Activated CD8-positive, alpha-beta memory T cell treated with anti-CD3 and anti-CD28 coated beads for 4 hours (primary cell): ENCODE measurements around the gene FGD4.
"Not testable (repeated sequence)": the region's sequence is repeated elsewhere in the genome, so short reads cannot be mapped to it uniquely, and the experiment has no call there.

Experiments
- DNase-seq, 2 donors: peaks; one replicate each; pipeline ENCODE4 v3.0.0-alpha.2; 2020; ENCODE audit warnings: low read depth in 2 of 2

FGD4 gene

DNA sequence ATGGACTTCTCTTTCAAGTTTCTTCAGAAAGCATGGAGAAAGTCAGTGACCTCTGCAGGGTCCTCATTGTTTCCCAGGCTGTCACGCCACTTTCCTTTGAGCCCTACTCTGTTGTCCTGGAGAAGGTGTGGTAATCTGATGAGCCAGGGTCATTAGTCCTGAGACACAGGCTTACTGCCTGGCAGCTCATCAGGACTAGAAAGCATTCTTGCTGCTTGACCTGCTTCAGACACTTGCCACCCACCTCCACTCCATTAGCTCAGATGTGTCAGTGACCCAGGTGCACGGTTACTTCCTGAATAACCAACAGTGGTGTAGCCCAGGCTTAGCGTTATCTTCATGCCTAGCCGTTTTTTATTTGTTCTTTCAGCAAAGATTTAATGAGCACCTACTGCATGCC is 93.9 kb downstream of the FGD4 start:
- DNase-seq = no peak

DNA sequence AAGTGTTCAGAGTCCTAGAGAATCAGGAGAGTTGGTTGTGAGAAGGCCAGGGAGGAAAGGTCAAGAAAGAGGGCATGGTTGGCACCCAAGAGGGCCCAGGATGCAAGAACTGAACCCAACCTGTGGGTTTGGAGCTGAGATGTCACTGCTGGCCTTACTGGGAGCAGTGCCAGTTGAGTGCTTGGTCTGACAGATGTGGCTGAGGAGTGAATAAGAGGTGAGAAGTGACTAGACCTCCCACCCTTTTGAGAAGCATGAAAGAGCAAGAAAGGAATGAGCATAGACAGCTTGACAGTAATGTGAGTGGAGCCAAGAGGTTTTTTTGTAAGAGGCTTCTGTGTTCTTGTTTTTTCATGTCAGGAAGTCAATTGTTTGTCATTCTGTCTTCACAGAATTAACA is 95.3 kb downstream of the FGD4 start:
- DNase-seq = no peak

DNA sequence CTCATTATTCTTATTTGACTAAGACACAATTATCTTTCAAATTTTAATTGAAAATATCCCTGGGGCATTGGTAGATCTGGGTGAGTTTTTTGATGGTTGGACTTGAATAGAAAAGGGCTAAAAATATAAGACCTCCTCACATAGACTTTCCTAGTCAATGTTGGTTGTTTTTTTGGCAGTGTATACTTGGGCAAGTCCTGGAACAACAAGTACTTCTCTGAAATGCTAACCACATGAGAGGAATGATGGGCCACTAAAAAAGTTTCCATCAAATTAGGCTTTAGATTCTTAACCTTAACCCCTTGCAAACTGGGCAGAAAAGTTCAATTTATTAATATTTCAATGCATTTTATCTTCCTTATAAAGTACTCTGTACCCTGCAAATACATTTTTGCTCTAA is 97.6 kb downstream of the FGD4 start:
- no peak for DNase-seq

DNA sequence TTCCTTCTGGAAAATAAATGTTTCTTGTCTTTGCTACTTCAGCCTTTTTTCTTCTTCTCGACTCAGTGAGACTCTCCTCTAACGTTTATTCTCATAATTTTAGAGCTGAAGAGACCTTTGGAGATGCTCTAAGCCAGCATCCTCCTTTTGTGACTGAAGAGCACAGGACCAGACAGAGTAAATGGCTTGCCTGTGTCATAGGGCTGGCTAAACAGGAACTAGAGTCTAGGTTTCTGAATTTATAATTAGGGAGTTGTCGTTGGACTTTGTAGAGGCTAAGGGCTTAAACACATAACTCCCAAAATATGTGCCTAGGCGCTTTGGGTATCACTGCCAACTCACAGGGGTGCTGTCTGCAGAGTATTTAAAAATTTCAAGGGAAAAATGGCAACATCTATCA is 98.5 kb downstream of the FGD4 start:
- DNase-seq = no peak

DNA sequence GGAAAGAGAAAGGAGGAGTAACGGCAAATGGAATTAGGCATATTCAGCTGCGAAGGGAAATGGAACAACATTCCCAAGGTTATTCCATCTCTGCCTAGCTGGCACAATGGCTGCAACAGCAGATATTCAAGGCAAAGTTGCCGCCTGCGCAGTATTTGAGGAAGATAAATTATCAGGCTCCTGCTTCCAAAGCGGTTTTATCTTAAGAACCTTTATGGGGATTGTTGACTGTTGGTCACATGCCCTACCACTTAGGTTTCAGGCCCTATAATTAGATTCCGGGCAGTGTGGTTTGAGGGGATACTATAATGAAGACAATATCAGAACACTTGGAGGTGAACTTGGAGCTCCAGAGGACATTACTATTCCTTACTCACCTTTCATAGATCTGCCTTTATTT is 99.7 kb downstream of the FGD4 start:
- DNase-seq = no peak

DNA sequence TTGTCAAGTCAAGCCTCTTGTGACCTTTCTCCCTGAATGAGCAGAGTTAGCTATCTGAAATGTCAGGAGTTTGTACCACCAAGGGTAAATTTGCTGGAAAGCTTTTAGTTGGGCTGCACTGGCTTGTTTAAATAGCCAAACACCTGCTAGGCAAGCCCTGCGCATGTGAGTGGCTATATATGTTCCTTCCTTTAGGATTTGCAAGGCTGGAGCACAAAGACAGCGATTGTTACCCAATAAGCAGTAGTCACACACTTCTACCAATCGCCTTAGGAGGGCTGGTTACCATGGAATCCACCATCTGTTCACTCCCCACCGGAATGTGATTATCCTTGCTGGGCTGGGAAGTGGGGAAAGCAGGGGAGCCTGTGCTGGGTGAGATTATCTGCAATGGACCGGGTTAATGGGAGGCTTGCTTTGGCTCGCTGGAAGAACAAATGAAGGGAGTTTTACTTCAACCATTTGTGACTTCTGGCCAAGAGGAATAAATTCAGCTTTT is 102.5 kb downstream of the FGD4 start:
- no peak for DNase-seq

DNA sequence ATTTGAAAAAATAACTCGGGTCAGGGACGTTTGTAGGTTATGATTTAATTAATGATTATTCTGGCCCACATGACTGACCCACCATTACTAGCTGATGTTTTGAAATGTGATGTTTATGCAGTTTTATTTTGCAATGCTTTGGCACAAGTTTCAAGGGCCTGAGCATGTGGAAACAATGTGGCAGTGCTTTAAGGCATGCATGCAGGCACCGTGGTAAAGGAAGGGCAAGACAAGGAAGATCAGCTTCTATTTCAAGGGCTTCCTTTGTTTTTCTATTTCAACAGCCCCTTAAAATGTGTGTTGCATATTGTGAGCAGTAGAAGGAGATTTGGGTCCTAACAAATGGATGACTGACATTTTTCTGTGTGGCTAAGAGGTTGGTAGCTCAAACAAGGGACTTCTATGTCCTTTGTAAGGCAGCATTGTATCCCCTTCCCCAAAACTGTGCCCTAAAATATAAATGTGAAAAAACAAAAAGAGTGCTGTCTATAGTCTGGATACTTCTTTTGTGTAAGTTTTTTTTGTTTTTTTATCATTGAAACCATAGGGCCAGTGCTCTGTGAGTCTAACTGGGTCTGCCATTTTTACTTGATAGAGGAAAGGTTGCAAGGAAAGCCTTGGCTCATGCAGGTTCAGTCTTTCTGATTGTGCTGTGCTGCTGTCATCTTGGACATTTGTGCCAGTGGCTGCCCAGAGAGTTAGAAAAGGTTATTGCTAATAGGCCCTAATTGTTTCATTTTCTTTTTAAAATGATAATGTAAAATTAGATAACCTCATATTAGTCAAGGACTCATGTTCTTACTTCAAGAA is 103.5 kb downstream of the FGD4 start:
- no peak for DNase-seq

DNA sequence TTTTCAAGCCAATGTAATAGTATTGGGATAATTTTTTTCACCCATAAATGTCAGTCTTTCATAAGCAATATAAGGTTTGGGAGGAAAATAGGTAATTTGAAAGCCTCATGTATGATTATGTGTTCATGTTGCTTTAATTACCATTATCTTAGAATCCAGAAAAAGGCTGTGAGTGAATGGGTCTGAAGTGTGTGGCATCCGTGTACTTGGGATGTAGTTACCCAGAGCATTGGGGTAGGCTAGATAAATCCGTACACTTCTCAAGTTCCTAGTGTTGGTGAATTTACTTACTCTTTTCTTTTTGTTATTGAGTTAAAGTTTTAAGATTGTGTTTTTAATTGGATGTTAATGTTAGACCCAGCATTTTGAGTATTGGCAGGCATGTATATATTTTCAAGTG is 104.4 kb downstream of the FGD4 start:
- no peak for DNase-seq

DNA sequence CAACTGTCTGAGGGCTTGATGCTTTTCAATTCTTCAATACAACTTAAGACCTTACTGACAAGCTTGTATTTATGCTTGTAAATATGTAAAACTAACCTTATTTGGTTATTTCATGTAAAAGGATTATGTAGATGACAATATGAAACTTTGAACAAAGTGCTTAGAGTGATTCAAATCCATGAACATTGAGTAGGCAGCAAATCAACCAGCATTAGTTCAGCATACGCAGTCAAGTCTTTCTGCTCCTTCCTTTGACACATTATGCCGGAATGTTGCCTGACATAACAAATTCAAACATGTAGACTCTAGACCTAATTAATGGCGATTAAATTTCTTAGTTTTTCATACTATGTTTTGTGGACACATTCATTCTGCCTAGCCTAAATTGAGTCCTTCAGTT is 105.2 kb downstream of the FGD4 start:
- no peak for DNase-seq

DNA sequence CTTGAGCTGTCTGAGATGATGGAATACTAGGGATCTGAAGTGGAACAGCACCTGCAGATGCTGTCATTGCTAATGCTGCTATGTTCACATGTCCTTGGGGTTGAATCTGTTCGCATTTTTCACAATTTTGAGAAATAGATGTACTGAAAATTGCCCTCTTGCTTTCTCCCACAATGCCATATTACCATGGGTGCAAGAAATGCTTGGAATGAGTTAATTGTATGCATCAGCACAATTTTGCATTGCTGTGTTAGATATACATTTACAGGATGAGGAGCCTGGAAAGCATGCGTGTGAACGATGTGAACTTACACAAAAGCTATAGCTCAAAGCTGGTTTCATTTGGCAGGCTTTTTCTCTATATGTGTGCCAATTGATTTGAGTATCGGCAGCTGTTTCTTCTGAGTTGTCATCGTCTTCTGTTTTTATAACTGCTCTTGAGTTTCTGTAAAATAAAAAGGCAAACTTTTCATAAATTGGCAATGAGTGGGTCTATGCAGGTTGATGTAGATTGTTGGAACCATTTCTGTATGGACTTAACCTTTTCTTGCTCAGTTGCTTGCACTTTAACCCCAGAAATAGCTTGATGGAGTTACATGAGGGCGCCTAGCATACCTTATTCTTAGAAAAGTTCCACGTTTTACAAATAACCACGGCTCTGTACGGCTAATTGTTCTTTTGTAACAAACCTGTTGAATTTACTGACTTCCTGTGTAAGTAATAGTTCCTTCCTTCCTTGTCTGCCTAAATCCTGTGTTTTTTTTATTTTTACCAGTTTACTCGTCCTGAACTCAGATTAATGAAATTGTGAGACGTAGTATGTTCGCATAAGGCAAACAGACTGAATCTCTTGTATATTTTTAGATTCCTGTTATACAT is 105.9 kb downstream of the FGD4 start:
- DNase-seq = no peak

DNA sequence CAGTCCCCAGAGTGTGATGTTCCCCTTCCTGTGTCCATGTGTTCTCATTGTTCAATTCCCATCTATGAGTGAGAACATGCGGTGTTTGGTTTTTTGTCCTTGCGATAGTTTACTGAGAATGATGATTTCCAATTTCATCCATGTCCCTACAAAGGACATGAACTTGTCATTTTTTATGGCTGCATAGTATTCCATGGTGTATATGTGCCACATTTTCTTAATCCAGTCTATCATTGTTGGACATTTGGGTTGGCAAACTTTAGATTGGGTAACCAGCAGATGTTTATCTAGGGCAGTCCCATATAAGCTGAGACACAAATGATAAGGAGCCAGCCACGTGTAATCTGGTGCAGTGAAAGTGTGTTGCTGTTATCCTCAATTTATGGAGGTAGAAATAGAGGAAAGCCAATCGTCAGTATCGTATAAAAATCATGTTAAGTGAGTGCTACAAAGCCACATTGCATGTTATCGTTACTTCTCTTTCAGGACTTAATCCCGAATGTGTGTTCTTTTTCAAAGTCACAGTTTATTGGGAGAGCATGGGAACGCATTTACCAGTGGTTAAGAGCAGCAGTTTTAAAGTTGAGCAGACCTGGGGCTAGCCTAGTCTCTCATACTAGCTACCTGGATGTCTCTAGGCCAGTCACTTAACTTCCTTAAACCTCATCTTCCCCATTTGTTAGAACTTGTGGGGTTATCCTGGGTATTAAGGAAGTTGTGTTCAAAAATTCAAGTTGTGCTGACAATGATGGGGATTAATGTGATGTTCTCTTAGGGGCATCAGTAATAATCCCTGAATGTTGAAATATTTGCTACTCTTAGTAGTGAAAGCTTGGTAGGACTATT is 108.0 kb downstream of the FGD4 start:
- DNase-seq = not testable (repeated sequence)

DNA sequence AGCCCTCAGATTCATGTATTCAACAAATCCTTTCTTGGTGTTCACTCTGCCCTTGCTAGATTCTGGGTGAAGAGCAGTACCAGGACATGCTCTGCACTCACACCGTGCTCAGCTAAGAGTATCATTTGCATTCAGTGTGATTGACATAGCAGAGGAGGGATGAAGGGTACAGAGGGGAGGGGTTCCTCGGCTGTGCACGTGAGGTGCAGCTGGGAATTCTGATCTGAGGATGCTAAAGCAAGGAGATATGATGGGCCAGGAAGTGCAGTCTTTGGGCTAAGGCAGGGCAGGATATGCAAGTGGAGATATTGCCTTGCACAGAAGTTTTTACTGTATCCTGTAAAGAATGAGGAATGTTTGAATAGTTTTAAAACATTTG is 108.6 kb downstream of the FGD4 start:
- DNase-seq = no peak

DNA sequence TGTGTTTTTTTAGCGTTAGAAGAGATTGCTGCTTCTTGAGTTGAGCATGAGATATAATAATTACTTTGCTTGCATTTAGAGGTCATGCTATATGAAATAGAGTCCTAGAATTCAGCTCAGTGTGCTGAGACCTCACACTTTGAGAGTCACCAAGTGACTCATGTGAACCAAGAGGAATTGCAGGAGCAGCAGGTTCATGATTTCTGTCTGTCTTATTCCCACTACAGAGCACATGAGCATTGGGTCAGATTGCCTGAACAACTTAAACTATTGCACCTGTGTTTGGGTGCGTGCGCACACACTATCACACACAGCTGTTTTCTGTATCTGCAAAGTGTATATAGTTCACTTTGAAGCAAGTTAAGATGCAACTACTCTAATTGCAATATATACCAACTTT is 109.3 kb downstream of the FGD4 start:
- no peak for DNase-seq

DNA sequence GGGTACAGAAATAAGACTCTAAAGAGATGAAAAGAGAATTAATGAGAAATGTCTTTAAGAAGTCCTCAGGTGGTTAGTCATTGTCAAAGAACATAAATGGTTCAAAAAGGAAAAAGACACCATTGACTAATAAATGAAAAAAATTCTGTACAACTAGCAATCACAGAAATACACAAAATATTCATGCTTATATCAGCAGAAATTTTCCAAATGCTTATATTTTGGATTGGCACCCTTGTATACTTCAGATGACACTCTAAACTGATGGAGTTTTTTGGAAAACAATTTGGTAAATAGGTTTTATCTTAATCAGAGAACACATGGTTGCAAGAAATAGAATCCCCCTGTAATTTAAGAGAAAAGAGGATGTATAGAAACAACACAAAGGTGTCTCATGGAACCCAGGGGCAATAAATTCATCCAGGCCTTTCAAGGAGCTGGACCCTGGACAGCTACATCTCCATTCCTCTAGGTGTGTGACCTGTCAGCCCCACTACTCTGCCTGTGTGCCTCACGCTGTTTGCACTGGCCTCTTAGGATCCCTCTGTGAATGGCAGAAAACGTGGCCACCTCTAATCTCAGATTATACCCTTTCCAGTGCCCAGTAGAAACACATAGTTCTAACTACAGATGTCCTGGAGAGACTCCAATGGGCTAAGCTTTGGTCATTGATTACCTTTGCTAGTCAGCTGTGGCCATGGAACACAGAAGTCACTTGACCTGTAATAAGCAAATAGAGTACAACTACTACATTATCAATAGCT is 110.2 kb downstream of the FGD4 start:
- DNase-seq = no peak

DNA sequence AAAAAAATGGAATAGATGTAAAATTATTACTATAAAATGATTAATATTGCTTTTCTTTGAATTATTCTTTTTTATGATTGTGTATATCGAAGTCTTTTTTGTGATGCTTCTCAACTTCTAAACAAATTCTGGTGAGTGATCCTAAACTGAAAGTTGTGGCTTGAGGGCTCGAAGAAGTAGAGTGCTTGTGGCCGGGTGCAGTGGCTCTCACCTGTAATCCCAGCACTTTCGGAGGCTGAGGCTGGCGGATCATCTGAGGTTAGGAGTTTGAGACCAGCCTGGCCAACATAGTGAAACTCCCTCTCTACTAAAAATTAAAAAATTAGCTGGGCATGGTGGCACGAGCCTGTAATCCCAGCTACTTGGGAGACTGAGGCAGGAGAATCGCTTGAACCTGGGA is 112.6 kb downstream of the FGD4 start:
- DNase-seq = not testable (repeated sequence)

DNA sequence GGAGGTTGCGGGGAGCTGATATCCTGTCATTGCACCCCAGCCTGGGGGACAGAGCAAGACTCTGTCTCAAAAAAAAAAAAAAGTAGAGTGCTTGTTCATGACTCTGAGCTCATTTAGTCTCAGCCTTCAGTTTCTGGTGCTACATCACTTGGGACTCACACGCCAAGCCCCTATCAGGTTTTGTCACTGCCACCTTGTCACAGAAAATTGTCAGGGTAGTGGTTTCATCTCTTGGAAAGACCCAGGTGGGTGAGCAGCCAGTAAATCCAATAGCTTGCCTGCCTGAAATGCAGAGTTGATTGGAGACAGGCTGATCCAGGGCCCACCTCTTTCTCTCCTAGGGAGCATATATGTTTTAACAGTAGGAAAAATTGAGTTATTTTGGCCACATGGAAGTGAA is 113.0 kb downstream of the FGD4 start:
- no peak for DNase-seq

DNA sequence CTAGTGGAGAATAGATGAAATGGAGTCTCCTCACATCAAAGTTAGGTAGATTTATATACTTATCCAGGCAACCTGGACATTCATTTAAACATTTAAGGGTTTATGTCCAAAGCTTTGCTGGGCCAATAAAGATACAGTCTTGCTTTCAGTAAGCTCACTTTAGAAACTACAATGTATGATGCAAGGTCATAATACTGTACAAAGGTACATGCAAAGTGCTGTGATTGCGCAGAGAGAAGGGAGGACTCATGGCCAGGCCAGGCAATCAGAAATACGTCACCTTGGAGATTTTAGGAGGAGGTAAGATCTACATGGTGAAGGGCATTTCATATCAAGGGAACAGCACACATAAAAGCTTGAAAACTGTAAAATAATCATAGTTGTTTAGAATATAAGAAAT is 113.6 kb downstream of the FGD4 start:
- no peak for DNase-seq

DNA sequence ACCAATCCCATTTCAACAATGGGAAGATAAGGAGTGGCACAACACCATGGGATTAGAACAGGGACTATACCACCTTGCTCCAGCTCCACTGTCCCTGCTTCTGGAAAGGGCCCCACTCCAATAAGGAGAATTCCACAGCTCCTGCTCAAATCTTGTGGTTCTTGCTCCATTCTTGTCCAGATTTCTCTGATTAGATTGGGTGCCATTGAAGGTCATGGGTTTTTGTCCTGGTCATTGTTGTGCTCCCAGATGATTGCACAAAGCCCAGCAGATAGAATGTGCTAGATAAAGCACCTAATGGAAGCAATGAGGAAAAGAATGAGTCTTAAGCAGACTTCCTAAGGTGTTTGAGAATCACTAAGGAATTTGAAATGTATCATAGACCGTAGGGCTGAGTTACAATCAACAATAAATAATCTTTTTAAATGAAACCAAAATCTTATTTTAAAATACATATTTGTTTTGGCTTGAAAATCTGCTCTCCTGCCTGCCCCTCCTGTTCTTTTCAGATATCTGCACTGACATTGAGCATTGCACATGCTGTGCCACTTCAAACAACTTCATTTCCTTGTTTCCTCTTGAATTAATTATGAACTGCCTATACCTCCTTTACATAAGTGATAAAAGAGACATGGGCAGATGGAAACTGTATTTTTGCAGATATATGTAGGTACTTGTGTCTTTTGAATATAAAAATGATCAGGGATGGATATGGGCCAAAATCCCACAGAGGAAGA is 115.9 kb downstream of the FGD4 start:
- DNase-seq = no peak

DNA sequence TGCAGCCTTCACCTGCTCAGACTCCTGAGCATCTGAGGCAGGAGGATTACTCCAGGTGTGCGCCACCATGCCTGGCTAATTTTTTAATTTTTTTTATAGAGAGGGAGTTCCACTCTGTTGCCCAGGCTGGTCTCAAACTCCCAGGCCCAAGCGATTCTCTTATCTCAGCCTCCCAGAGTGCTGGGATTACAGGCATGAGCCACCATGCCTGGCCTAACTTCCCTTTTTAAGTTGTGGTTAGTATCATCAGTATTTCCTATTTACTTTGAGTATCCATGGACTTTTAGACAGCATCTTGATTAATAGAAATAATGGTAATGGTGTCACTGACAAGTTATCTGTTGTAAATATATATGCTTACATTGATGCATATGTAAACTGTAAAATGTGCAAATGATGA is 116.9 kb downstream of the FGD4 start:
- no peak for DNase-seq

DNA sequence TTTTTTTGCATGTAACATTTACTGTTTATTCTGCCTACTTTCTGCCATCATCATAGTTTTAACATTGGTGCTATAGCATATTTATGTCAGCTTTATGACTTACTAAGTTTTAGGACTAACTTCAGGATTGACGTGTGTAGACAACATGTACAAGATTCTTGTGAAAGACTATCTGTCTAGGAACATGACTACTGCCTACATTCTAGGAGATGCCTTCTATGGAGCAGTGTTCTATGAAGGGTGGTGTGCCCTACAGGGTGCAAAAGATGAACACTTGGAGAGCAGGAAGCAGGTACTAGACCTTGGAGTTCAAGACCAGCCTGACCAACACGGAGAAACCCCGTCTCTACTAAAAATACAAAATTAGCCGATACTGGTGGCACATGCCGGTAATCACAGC is 118.6 kb downstream of the FGD4 start:
- no peak for DNase-seq

DNA sequence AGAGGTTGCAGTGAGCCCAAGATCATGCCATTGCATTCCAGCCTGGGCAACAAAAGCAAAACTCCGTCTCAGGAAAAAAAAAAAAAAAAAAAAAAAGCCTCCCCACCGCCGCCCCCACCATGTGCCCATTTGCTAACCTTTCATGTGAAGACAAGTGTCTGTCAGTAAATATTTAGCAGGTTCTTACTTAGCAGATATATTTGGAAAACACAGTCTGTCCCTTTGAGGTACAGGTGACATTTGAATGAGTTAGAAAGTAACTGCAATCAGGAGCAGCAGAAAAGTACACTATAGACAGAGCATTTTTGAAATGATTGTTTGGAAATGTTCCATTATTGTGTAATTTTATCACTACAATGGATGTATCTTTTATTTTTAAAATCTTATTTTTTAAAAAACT is 119.7 kb downstream of the FGD4 start:
- no peak for DNase-seq
